ENCODE results near the gene ZSCAN1. TPM values are rescaled to one million over a fixed set of nuclear protein-coding genes. Genes with fewer than 3 reads are reported as not detected.

The ZSCAN1 gene
- total RNA-seq, 8 experiments from 2014 or later: 0.46 to 9.4 (median 8.1) TPM; not detected in 2

GRCh38 chr19:58045411-58046050 is 11.7 kb downstream of the ZSCAN1 start:
- ATAC-seq (replicated peaks in 6 of 8): no peak
- 47 to 83% (median 63%) methylated on average over 1 to 17 of the region's 24 CpGs; no CpG with 5 or more reads in 4 of the 10 experiments for WGBS, 10 experiments
- Histone ChIP-seq H3K4me3 (no peak overlapping the region), H3K27ac (no peak overlapping the region), H3K4me1 (replicated peaks in 1 of 2) (no peaks in the 10 kb centered on the region)
- in situ Hi-C loops (cut with MboI; ENCODE audit: low pct_unique_long_range_greater_than_20kb in 2 of 9, low sequenced_read_pairs in 9 of 9, unreplicated experiment in 9 of 9): no loop called here

GRCh38 chr19:58046856-58047255 is 13.0 kb downstream of the ZSCAN1 start:
- Histone ChIP-seq H3K27ac (no peak overlapping the region), H3K4me1 (replicated peaks in 1 of 2) (no peaks in the 10 kb centered on the region), H3K4me3 (no peak overlapping the region)
- in situ Hi-C loops (cut with MboI; ENCODE audit: low pct_unique_long_range_greater_than_20kb in 2 of 9, low sequenced_read_pairs in 9 of 9, unreplicated experiment in 9 of 9): no loop called here
- ATAC-seq (replicated peaks in 6 of 8): no peak
- WGBS, 10 experiments: 20 to 80% (median 48%) methylated on average over 1 to 2 of the region's 7 CpGs; no CpG with 5 or more reads in 6 of the 10 experiments

GRCh38 chr19:58047672-58048071 is 13.8 kb downstream of the ZSCAN1 start:
- ATAC-seq (replicated peaks in 6 of 8): no peak
- Histone ChIP-seq H3K27ac (no peak overlapping the region), H3K4me3 (no peak overlapping the region), H3K4me1 (replicated peaks in 1 of 2) (no peaks in the 10 kb centered on the region)
- 37 to 100% (median 81%) methylated on average over 1 to 9 of the region's 12 CpGs for WGBS, 10 experiments
- in situ Hi-C loops (cut with MboI; ENCODE audit: low pct_unique_long_range_greater_than_20kb in 2 of 9, low sequenced_read_pairs in 9 of 9, unreplicated experiment in 9 of 9): no loop called here

GRCh38 chr19:58052256-58052655 is 18.4 kb downstream of the ZSCAN1 start:
- Histone ChIP-seq H3K27ac (no peak overlapping the region), H3K4me3 (no peak overlapping the region), H3K4me1 (replicated peaks in 1 of 2) (no peaks in the 10 kb centered on the region)
- 60 to 85% (median 80%) methylated on average over 1 to 10 of the region's 16 CpGs; no CpG with 5 or more reads in 7 of the 10 experiments for WGBS, 10 experiments
- in situ Hi-C loops (cut with MboI; ENCODE audit: low pct_unique_long_range_greater_than_20kb in 2 of 9, low sequenced_read_pairs in 9 of 9, unreplicated experiment in 9 of 9): no loop called here
- ATAC-seq (replicated peaks in 6 of 8): no peak

DNA sequence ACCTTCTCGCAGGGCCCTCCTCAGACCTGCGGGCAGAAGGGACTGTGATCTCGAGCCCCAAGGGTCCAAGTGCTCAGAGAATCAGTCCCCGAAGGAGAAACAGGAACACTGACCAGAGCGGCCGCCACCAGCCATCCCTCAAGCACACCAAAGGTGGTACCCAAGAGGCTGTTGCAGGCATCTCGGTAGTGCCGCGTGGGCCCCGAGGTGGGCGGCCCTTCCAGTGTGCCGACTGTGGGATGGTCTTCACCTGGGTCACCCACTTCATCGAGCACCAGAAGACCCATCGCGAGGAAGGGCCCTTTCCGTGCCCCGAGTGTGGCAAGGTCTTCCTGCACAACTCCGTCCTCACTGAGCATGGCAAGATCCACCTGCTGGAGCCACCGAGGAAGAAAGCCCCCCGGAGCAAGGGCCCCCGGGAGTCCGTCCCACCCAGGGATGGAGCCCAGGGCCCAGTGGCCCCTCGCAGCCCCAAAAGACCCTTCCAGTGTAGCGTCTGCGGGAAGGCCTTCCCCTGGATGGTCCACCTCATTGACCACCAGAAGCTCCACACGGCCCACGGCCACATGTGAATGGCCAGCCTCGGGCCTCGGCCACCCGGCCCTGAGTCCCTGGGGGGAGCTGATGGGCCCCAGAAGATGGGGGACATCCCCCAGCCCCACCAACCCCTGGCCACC is 19.8 kb downstream of the ZSCAN1 start:
- Histone ChIP-seq H3K4me3 (no peak overlapping the region), H3K4me1 (replicated peaks in 1 of 2) (peaks cover 3% of the 10 kb centered on the region in 2 donors), H3K27ac (no peak overlapping the region)
- 40 to 100% (median 78%) methylated on average over 1 to 3 of the region's 30 CpGs; no CpG with 5 or more reads in 6 of the 10 experiments for WGBS, 10 experiments
- no peak for ATAC-seq (replicated peaks in 6 of 8)
- in situ Hi-C loops (cut with MboI; ENCODE audit: low pct_unique_long_range_greater_than_20kb in 2 of 9, low sequenced_read_pairs in 9 of 9, unreplicated experiment in 9 of 9): no loop called here

- peak overlapping the region in 1 of 5 donors; percentile 27 for H3K4me3 ChIP-seq
- in situ Hi-C loops (cut with MboI; ENCODE audit: low pct_unique_long_range_greater_than_20kb in 2 of 9, low sequenced_read_pairs in 9 of 9, unreplicated experiment in 9 of 9): no loop called here
- no peak overlapping the region for H3K27ac ChIP-seq
- 9 to 75% (median 50%) methylated on average over 4 to 22 of the region's 37 CpGs; no CpG with 5 or more reads in 2 of the 10 experiments for WGBS, 10 experiments
- H3K4me1 ChIP-seq (replicated peaks in 1 of 2): peaks cover 9 to 10% of the 10 kb centered on the region in 2 donors
- peak in 3 of 8 experiments; percentile 15 to 44 (median 24) for ATAC-seq (replicated peaks in 6 of 8)
These were observed 21.4 kb downstream of the ZSCAN1 start for GRCh38 chr19:58054901-58055874.

- ATAC-seq (replicated peaks in 6 of 8): no peak
- Histone ChIP-seq H3K27ac (no peak overlapping the region), H3K4me1 (replicated peaks in 1 of 2) (peaks cover 9 to 10% of the 10 kb centered on the region in 2 donors), H3K4me3 (no peak overlapping the region)
- in situ Hi-C loops (cut with MboI; ENCODE audit: low pct_unique_long_range_greater_than_20kb in 2 of 9, low sequenced_read_pairs in 9 of 9, unreplicated experiment in 9 of 9): no loop called here
- 60 to 80% (median 65%) methylated on average over 1 to 2 of the region's 8 CpGs; no CpG with 5 or more reads in 7 of the 10 experiments for WGBS, 10 experiments
These were observed 22.4 kb downstream of the ZSCAN1 start for GRCh38 chr19:58056261-58056660.

- WGBS, 10 experiments: 38 to 80% (median 44%) methylated on average over 1 to 5 of the region's 8 CpGs; no CpG with 5 or more reads in 6 of the 10 experiments
- Histone ChIP-seq H3K4me3 (no peak overlapping the region), H3K4me1 (replicated peaks in 1 of 2) (peaks cover 9 to 10% of the 10 kb centered on the region in 2 donors), H3K27ac (no peak overlapping the region)
- in situ Hi-C loops (cut with MboI; ENCODE audit: low pct_unique_long_range_greater_than_20kb in 2 of 9, low sequenced_read_pairs in 9 of 9, unreplicated experiment in 9 of 9): no loop called here
- ATAC-seq (replicated peaks in 6 of 8): no peak
These were observed 23.0 kb downstream of the ZSCAN1 start for GRCh38 chr19:58056861-58057260.

DNA sequence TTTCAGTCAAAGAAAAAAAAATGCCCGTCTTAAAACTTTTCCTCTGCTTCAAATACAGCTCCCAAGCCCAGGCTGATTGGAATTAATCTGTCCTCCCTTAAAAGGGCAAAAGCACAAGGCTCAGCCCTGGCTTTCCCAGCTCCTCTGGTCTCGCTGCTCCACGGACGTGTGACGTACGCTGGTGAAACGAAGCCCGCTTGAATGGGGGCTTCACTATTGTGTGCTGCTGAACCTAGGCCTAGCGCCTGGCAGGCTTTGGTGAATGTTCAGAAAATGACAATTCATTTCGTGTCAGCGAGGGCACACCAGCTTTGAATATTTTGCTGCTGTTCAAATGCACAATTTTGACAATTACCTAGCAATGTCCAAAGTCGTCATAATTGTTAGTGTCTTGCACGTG is 24.6 kb downstream of the ZSCAN1 start:
- ATAC-seq (replicated peaks in 6 of 8): no peak
- H3K27ac ChIP-seq: peak overlapping the region; percentile 92 to 96
- H3K4me1 ChIP-seq (replicated peaks in 1 of 2): peaks cover 9 to 10% of the 10 kb centered on the region in 2 donors
- in situ Hi-C loops (cut with MboI; ENCODE audit: low pct_unique_long_range_greater_than_20kb in 2 of 9, low sequenced_read_pairs in 9 of 9, unreplicated experiment in 9 of 9): no loop called here
- whole genome bisulfite sequencing, 10 experiments: 40 to 89% (median 77%) methylated on average over 1 to 12 of the region's 13 CpGs
- peak overlapping the region in 3 of 5 donors; percentile 37 to 79 (median 49) for H3K4me3 ChIP-seq

DNA sequence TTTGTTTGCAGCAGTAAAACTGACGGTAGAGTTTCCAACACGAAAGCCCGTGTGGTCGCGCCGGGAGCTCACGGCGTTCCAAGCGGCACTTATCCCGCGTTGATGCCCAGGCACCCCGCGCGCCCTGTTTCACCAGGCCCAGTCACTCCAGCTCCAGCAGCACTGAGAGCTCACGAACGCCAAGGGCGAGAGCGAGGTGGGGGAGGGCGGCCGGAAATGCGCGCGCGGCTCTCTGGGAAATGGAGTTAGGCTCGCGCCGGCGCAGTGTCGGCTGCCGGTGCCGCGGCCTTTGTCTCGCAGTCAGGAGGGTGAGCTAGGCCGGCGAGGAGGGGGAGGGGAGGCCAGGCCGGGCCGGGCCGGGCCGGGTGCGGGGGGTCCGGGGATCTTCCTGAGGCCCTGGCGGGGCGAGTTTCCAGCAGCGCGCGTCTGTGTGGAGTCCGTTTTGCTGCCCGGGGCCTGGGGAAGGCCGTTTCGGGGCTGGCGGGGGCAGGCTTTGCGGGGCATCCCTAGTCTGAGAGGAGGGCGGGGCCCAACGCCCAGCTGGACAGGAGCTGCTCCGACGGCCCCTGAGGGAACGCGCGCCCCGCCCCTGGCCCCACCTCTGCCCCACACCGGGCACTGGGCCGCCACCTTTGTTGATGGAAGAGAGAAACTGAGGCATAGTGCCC is 25.3 kb downstream of the ZSCAN1 start, which contains the start of gene ZNF135:
TSS of gene ZNF135 (plus strand) at position 280 of the 668 bp plus-strand sequence. CDS start 721 bp downstream, outside the sequence.
- in situ Hi-C loops (cut with MboI; ENCODE audit: low pct_unique_long_range_greater_than_20kb in 2 of 9, low sequenced_read_pairs in 9 of 9, unreplicated experiment in 9 of 9): no loop called here

DNA sequence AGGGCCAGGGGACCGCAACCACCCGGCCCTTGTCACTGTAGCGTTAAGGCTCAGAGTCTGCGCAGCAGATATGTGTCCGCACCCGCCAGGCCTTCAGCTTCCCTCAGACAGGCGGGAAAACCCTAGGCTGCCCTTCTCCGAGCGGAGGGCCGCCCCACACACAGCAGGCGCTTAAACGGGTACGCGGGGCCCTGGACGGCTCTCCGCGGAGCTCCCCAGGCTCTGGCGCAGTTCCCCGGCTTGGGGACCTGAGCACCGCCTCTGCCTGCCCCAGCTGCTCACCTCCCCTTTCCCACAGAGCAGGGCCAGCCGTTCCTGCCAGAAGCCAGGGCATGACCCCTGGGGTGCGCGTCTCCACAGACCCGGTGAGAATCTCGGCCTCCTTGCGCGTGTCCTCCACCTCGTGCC is 25.9 kb downstream of the ZSCAN1 start:
- H3K4me1 ChIP-seq (replicated peaks in 1 of 2): peaks cover 9 to 10% of the 10 kb centered on the region in 2 donors
- H3K27ac ChIP-seq: peak overlapping the region; percentile 92 to 96
- in situ Hi-C loops (cut with MboI; ENCODE audit: low pct_unique_long_range_greater_than_20kb in 2 of 9, low sequenced_read_pairs in 9 of 9, unreplicated experiment in 9 of 9): no loop called here
- peak overlapping the region; percentile 37 to 79 (median 44) for H3K4me3 ChIP-seq
- WGBS, 10 experiments: 26 to 89% (median 77%) methylated on average over 3 to 8 of the region's 28 CpGs; no CpG with 5 or more reads in 7 of the 10 experiments
- ATAC-seq (replicated peaks in 6 of 8): no peak

More for the DNA sequence above, 25.3 kb downstream of the ZSCAN1 start, which contains the start of gene ZNF135:
- Histone ChIP-seq H3K4me3 (peak within 1 kb of the TSS; percentile 37 to 79 (median 44)), H3K27ac (peak within 1 kb of the TSS; percentile 92 to 96), H3K4me1 (replicated peaks in 1 of 2) (peaks cover 9 to 10% of the 10 kb centered on the region in 2 donors)
- peak; percentile 32 to 98 (median 92) for ATAC-seq (replicated peaks in 6 of 8)
- 0 to 63% (median 17%) methylated on average over 4 to 27 of the region's 62 CpGs; no CpG with 5 or more reads in 5 of the 10 experiments for WGBS, 10 experiments

DNA sequence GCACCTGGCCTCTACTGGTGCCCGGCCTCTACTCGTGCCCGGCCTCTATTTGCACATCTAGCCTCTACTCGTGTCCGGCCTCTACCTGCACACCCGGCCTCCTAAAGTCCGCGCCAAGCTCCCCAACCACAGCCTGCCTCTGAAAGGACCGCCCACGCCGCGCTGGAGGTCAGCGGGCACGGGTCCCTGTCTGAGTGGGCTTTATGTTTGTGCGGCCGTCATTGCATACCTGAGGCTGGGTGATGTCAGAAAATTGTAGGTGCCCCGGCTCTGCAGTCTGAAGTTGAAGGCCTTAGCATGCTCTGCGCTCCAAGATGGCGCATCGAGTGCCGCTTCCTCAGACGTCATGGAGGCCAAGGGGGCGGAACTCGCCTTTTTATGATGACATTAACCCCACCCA is 26.4 kb downstream of the ZSCAN1 start:
- no peak overlapping the region for H3K4me3 ChIP-seq
- no peak for ATAC-seq (replicated peaks in 6 of 8)
- H3K27ac ChIP-seq: no peak overlapping the region
- 60 to 96% (median 88%) methylated on average over 2 to 13 of the region's 24 CpGs; no CpG with 5 or more reads in 3 of the 10 experiments for WGBS, 10 experiments
- H3K4me1 ChIP-seq (replicated peaks in 1 of 2): peaks cover 9 to 10% of the 10 kb centered on the region in 2 donors
- in situ Hi-C loops (cut with MboI; ENCODE audit: low pct_unique_long_range_greater_than_20kb in 2 of 9, low sequenced_read_pairs in 9 of 9, unreplicated experiment in 9 of 9): no loop called here

Measured in motor neuron (in vitro differentiated cells).